Fibroblast of gingiva (primary cell): ENCODE data around the gene PPIF.

Experiments
- DNase-seq: peaks from one replicate; pipeline ENCODE4 v3.0.0-alpha.2; 2011; ENCODE audit warnings: low read depth

The PPIF gene

DNA sequence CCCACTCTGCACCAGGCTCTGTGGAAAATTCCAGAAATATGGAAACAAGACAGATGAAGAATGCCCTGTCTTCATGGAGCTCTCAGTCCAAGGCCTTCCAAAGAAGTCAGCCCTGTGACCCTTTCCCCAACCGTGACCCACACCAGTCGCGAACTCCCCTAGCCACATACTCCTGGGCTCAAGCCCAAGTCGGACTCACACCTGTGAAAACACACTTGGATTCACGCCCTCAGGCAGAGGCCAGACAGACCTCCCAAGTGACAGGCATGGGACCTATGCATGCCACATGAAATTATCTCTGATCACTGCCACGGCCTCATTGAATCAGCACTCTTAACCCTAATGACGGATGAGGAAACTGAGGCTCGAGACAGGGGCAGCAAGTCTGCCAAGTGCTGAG, 55.7 kb downstream of the PPIF start:
- no peak for DNase-seq

GRCh38 chr10:79403441-79404230, 56.4 kb downstream of the PPIF start:
- DNase-seq = no peak

DNA sequence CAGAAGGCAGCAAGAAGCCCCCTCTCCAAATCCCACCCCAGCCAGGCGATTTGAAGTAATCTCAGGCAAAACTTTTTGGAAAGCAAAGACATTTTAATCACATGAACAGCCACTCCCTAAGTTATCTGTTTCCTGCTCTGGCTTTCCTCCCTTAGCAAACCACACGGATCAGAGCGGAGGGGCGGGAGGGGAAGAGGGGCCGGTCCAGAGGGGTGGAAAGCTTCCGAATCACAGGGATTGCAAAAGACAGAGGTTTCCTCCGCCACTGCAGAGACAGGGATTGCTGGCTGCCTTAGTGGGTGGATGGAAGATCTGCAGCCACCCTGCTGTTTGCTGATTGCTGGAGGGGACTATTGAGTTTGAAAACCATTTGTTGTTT, 57.0 kb downstream of the PPIF start:
- peak; percentile 88 for DNase-seq

GRCh38 chr10:79404690-79405131, 57.4 kb downstream of the PPIF start:
- no peak for DNase-seq
